HG03378 (cell line): ENCODE measurements around the gene CDH8.

Experiments used
- ATAC-seq: cut with Tn5 transposase; IDR thresholded peaks from one replicate; pipeline ENCODE4 v1.9.1; 2021; ENCODE audit warnings: mild to moderate bottlenecking, moderate library complexity; ENCODE audit not compliant: unreplicated experiment

The CDH8 gene

DNA sequence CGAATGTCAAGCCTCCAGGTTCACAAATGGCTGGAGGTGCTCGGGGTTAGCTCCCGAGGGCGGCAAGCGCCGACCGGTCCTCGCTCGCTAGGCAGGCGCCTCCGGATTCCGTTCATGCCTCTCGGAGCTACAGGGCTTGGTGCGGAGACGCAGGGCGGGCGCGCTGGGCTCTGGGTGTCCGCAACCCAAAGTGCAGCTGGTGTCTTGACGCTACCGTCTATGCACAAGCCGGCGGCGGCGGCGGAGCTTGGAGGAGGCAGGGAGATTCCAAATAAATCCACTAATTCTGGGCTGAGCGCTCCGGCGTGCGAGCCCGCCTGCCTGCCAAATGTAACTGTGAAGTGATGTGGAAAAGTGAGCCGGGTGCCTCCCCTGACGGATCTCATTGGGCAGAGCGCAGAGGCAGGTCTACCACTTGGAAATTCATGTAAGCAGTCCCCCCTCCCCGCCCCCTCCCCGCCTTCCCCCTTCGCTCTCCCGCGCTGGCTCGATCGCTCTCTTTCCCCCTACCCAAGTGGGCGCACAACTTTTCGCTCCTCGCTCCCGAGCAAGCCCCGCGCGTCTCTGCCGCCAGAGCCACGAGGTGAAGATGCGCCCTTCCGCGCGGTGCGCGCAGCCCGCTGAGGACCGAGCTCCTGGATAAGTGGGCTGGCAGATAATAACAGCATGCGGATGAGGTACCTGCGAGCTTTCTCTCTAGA, at the start of gene CDH8:
CDH8 (minus strand) TSS at position 338 of the 701 bp plus-strand sequence. CDS start 15,035 bp downstream, outside the sequence.
- no peak for ATAC-seq

GRCh38 chr16:62079236-62079635, 43.0 kb upstream of the CDH8 start:
- ATAC-seq, result no peak

DNA sequence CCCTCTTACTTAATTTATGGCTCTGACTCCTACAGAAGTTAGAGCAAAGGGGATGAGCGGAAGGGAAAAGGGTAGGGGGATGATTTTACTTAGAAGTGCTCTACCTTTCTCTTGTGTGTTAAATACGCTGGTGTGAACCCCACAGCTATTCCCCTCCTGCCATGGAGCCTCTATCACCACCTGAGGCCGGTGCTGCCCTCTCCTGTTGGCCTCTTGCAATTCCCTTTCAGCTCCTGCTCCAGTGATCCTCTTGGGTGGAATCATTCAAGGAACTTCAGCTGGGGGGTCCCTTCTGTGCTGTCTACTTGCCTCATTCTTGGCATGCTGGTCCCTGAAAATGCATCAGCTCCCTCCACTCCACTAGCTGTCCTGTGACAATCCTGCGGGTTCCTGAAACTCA, 41.8 kb upstream of the CDH8 start:
- ATAC-seq, result no peak

GRCh38 chr16:62076886-62077285, 40.6 kb upstream of the CDH8 start:
- ATAC-seq, result no peak

- ATAC-seq, result no peak
Measured at GRCh38 chr16:62068747-62069146, 32.5 kb upstream of the CDH8 start.

- no peak for ATAC-seq
Measured at GRCh38 chr16:62067981-62068380, 31.7 kb upstream of the CDH8 start.

GRCh38 chr16:62067182-62067581, 30.9 kb upstream of the CDH8 start:
- ATAC-seq, result no peak

- no peak for ATAC-seq
Measured at GRCh38 chr16:62066747-62067146, 30.5 kb upstream of the CDH8 start.

- ATAC-seq, result no peak
Measured at GRCh38 chr16:62064173-62064572, 27.9 kb upstream of the CDH8 start.

DNA sequence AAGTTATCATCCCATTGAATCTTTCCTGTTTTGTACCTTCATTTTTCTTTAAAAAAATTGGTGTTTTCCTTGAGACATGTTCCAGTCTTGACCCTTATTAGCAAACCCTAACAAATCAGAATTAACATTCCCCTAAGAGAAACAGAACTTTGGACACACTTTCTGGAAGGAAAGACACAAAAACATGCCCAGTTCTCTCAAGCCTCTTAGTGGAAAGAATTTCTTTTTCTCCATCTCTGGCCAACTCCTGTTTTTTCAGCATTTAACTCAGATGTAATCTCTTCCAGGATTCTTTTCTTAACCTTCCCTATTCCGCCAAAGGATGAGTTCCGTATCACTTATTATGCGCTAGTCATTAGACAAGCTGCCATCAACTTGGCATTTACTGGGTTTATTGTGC, 23.9 kb upstream of the CDH8 start:
- no peak for ATAC-seq

- no peak for ATAC-seq
Measured at GRCh38 chr16:62059527-62059926, 23.3 kb upstream of the CDH8 start.

GRCh38 chr16:62058412-62058811, 22.2 kb upstream of the CDH8 start:
- ATAC-seq, result no peak

- no peak for ATAC-seq
Measured at GRCh38 chr16:62051942-62052341, 15.7 kb upstream of the CDH8 start.

DNA sequence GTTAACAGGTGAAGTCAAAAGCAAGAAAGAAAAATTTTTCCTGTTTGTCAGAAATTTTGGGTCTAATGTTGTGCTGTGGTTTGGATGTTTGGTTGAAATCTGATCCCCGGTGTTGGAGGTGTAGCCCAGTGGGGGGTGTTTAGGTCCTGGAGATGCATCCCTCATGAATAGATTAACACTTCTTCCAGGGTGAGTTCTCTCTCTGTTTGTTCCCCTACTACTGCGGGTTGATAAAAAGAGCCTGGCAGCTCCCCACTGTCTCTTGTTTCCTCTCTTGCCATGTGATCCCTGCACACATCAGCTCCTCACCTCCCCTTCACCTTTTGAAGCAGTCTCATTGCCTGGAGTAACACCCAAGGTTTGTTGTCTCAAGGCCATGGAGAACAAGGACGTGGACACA, 14.6 kb upstream of the CDH8 start:
- ATAC-seq, result no peak

DNA sequence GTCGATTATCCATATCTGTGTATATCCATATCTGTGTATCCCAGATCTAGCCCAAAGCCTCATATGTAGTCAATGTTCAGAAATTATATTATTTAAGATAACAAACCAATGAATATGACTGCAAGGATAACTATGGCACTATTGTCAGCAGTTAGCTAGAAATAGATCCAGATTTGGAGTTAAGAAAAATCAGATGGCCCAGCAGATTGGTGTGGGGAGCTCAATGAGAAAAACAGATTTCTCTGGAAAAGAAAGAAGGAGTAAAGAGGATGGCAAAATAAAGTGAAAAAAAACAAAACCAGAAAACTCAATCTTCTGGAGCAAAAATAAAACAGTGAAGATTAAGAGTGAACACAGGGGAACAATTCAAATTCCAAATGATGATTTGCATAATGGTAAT, 10.6 kb upstream of the CDH8 start:
- no peak for ATAC-seq

- ATAC-seq, result no peak
Measured at GRCh38 chr16:62041401-62041800, 5.2 kb upstream of the CDH8 start.

DNA sequence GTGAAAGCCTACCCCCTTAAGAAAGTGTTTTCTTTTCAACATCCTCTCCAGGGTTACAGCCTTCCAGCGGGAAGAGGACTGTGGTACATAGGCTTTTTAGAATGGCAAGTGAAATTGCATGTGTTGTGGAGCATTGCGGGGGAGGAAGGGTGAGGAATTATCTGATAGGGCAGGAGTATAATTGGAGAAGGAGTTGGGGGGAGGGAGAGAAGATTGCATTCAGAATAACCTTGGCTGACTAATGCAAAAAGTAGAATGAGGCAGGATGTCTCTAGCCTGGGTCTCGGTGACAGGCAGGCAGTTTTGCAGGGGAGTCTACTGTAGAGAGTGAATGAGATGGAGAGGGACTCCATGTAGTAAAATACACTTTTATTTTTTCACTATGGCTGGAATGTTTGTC, 2.4 kb upstream of the CDH8 start:
- no peak for ATAC-seq

DNA sequence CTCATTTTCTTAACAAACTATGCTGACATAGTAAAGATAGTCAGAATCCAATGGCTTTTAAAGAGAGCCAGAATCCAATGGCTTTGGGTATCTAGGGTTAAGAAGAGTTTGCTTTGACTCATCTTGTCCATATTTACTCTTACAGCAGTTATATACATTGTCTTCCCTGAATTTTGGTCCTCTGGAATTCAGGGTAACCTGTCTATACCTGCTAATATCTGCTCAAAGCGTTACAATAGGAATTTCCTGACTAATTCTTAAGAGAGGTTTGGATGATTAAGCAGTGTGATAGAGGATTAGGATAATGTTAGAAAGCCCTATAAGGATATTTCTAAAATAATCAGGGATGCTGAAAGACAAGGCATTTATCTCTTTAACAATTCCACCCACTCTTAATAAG, 2.0 kb upstream of the CDH8 start:
- no peak for ATAC-seq

DNA sequence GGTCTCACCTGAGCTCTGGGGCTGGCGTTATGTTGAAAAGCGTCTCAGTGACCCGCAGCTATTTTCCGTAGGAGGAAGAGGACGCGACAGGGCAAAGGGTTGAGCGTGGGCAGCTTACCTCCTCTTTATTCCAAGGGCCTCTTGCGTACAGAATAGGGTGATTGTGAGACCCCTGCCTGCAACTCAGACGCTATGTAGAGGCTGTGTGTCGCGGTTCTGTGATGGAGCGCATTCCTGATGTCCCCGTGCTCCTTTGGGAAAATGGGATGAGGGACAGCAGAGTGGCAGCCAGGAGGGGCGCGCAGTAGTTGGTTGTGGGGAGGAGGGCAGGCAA, 531 bp upstream of the CDH8 start:
- ATAC-seq, result no peak

DNA sequence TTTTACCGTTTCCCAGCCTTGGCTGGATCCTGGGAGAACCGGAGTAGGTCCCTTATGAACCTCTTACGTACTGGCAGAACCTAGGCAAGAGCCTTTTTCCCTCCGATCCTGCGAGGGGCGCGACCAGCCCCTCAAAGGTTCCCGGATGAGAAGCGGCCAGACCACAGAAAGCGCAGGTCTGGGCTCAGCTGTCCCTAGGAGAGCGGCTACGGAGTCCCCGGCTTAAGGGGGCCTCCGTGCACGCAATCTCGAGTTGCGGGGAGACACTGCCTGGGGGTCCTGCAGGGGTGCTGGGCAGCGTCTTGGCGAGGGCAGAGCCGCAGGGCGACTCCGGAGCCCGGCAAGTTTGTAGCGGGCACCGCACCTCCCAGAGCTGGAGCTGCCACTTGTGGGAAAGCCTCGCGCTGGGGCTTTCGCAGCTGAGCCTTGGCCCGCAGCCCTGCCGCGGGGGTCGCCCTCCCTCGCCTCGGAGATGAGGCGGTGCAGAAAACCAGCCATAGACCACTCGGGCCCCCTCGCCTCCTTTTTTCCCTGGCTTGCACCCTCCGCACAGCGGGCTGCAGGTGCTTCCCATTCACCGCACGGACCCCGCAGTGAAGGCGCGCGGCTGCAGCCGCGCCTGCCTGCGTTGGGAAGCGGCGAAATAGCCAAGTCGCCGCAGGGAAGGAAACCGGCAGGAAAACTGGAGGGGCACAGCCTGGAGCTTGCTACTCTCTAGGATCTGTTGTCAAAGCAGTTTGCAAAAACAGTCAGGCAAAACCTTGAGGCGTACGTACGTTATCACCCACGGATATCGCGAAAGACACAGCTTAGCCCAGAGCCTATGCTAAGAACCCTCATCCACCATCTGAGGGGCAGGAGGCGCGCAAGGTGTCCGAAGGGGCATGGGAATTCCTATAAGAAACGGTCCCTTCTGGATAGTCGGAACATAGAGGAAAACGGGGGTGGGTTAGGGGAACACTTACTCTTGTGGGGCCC, 834 bp downstream of the CDH8 start:
- no peak for ATAC-seq

GRCh38 chr16:62034231-62035114, 1.8 kb downstream of the CDH8 start:
- no peak for ATAC-seq
